AG09319 (cell line): ENCODE results near the gene SPNS2.

Source experiments
- DNase-seq: peaks from one replicate; pipeline ENCODE4 v3.0.0-alpha.2; 2010; ENCODE audit warnings: low read depth; ENCODE audit errors: extremely low read depth
- TF ChIP-seq, protein P1 (sequence below): IDR thresholded peaks from 2 replicates; pipeline ENCODE4 v1.5.1; 2011; ENCODE audit warnings: low read depth, mild to moderate bottlenecking, inconsistent platforms, low read length, moderate library complexity

The SPNS2 gene

DNA sequence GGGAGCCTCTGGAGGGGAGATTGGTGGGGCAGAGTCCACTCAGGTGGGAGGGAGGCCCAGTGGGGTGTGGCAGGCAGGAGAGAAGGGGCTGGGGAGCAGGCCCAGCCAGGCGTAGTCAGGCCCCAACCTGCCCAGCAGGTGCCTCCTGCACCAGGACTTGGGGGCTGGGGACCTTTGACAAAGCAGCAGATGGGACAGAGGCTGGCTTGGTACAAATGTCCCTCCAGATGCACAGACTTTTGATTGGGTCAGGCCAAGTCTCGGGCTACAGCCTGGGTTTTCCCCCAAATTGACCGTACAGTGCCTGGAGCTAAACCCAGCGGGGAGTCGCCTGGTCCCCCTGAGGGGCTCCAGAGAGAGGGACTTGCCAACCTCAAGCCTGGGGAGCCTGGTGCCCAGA is 61.3 kb downstream of the SPNS2 start:
- DNase-seq, result no peak
- TF ChIP-seq, protein P1, sequence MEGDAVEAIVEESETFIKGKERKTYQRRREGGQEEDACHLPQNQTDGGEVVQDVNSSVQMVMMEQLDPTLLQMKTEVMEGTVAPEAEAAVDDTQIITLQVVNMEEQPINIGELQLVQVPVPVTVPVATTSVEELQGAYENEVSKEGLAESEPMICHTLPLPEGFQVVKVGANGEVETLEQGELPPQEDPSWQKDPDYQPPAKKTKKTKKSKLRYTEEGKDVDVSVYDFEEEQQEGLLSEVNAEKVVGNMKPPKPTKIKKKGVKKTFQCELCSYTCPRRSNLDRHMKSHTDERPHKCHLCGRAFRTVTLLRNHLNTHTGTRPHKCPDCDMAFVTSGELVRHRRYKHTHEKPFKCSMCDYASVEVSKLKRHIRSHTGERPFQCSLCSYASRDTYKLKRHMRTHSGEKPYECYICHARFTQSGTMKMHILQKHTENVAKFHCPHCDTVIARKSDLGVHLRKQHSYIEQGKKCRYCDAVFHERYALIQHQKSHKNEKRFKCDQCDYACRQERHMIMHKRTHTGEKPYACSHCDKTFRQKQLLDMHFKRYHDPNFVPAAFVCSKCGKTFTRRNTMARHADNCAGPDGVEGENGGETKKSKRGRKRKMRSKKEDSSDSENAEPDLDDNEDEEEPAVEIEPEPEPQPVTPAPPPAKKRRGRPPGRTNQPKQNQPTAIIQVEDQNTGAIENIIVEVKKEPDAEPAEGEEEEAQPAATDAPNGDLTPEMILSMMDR, result no peak

DNA sequence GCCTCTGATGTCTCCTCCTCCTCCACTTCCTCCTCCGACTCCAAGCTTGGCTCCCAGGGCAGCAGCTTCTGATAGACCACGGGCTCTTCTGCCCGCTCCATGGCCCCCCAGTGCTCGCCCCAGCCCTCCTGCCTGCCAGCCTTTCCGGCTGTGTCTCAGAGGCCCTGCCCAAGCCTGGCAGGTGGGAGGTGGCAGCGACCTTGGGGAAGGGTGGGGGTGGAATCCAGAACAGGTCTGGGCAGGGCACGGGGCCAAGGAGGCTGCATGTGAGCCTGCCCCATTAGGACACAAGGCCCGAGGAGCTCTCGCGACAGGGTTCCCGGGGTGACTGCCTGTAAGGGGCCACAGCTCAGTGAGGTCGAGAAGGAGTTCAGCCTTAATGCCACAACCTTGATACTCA is 61.7 kb downstream of the SPNS2 start, which contains the start of gene GGT6:
GGT6 (minus strand) TSS at position 157 of the 400 bp plus-strand sequence; CDS start at position 101, 56 bp downstream.
- DNase-seq, result no peak
- TF ChIP-seq, protein P1, result no peak

- TF ChIP-seq, protein P1, result no peak
Measured at GRCh38 chr17:4560837-4561256, 62.2 kb downstream of the SPNS2 start.

DNA sequence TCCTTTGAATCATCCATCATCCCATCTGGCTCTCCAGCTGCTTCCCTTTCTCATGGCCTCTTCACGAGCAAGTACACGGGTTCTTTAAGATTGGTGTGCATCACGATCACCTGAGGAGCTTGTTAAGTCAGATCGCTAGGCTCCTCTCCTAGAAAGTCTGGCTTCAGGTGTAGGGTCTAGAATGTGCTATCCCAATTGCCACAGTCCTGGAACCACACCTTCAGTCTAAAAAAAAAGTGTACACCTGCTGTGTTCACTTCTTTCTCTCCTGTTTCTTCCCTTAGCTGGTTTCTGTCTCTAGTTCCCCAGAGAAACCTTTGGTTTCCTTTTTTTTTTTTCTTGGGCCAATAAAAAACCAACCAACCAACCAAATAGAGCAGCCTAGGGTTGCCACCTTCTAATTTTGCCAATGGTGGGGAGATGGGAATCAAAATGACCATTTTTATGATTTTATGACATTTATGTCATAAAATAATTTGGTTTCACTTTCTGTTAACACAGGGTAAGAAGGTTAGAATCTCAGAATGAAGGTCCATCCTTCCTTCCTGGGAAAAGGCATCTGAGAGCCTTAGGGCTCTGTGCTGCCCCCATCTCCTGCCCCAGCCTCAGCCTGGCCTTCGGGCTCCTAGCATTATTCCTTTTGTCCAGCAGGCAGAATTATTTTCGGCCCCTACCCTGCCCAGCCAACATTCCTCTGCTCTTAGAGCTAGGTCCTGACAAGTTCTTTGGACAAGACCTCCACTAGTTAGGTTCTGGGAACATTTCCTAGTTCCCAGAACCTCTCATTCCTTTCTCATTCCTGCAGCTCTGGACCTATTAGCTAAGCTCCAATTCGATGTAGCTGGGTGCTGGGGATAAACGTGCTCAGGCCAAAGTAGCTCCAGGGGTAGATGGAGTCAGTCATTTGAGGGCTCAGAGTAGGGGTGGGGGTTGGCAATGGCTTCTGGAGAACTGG is 63.6 kb downstream of the SPNS2 start:
- TF ChIP-seq, protein P1, result no peak
- DNase-seq, result no peak

More at GRCh38 chr17:4560837-4561256, 62.2 kb downstream of the SPNS2 start:
- no peak for DNase-seq

DNA sequence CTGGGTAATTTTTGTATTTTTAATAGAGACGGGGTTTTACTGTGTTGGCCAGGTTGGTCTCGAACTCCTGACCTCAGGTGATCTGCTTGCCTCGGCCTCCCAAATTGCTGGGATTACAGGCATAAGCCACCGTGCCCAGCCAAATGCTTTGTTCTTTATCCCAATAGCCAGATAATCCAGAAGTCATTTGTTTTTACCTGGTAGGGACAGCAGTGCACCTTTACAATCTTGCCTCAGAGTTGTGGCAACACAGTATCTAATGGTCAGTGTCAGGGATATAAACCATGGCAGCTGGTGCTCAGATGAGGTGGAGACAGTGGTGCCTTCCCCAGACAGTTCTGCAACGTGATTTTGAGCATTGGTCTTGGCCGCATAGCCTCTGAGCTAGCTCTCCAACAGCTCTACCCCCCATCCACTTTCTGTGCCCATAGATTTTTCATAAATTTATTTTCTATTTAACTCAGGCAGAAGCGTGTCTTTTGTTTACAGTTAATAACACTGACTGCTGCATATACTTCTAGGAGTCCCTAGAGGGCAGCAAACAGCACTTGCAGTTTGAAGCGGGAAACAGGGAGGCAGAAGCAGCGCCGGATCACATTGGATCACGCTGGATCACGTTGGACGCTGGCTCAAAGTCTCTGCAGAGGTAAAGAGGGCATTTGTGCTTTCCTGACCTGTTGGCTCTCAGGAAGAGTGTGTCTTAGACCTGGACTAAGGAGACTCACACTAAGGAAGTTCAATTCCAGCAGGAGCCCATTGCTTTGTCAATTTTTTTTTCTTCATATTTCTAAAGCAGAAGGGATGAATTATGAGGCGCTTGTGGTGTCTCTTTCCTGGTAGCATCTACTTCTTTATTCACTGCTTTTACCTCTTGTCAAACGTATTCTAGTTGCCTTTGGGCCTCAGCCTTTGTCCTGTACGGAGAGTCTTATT is 66.8 kb downstream of the SPNS2 start:
- peak; percentile 25 for DNase-seq
- TF ChIP-seq, protein P1, result peak; percentile 91

DNA sequence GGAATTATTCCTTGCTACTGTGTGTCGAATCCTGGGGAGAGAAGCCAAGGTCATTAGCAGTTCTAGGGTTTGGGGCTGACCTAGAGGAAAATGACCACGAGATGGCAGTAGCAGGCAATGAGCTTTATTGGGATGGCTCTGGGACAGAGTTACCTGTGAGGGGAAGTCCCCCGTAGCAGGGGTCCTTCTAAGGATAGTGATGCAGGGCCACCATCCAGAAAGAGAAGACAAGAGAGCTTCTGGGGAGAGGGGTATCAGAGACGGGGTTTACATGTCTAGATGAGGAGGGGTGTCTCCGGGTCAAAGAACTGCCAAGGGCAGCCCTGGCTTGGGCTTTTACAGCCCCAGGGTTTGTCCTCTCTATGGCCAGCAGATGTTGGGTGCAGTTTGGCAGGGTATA is 68.1 kb downstream of the SPNS2 start:
- TF ChIP-seq, protein P1, result peak; percentile 76
- no peak for DNase-seq

- no peak for DNase-seq
- TF ChIP-seq, protein P1, result no peak
Measured at GRCh38 chr17:4569591-4569990, 70.9 kb downstream of the SPNS2 start.
